Muscle layer of colon (tissue), 2 donors: ENCODE measurements around the gene RWDD4.
A peak's percentile ranks its signal among the peaks of the same experiment; 100 is the strongest.

ENCODE experiments used
- H3K27ac ChIP-seq: one replicate; pipeline ENCODE4 v1.7.0; 2013; ENCODE audit warnings: low read depth, mild to moderate bottlenecking, low read length, moderate library complexity
- H3K27me3 ChIP-seq, 2 donors: one replicate each; pipeline ENCODE4 v1.7.0; 2013; ENCODE audit warnings: low read length in 2 of 2, mild to moderate bottlenecking in 2 of 2; ENCODE audit not compliant: insufficient read depth in 2 of 2, control insufficient read depth in 1 of 2
- H3K36me3 ChIP-seq: one replicate; pipeline ENCODE4 v1.7.0; 2013; ENCODE audit warnings: mild to moderate bottlenecking, low read length; ENCODE audit not compliant: insufficient read depth
- H3K4me1 ChIP-seq: one replicate; pipeline ENCODE4 v1.7.0; 2013; ENCODE audit warnings: mild to moderate bottlenecking, low read length; ENCODE audit not compliant: insufficient read depth
- H3K4me3 ChIP-seq, 2 donors: one replicate each; pipeline ENCODE4 v1.7.0; 2013; ENCODE audit warnings: low read length in 2 of 2, low read depth in 1 of 2, mild to moderate bottlenecking in 1 of 2, moderate library complexity in 1 of 2
- H3K9ac ChIP-seq: one replicate; pipeline ENCODE4 v1.7.0; 2013; ENCODE audit warnings: low read length
- H3K9me3 ChIP-seq: one replicate; pipeline ENCODE4 v1.7.0; 2013; ENCODE audit warnings: mild to moderate bottlenecking, low read length
- donor health status: abdominal sarcoma.
- donor health status: Adenocarcinoma of cecum.

The RWDD4 gene

GRCh38 chr4:183670960-183671555 is 12.1 kb upstream of the RWDD4 start:
- H3K27me3 ChIP-seq: no peaks in the 10 kb centered on the region
- H3K27ac ChIP-seq: no peak overlapping the region
- H3K4me3 ChIP-seq: no peak overlapping the region
- no peaks in the 10 kb centered on the region for H3K4me1 ChIP-seq
- H3K36me3 ChIP-seq: peaks cover 51% of the 10 kb centered on the region
- H3K9ac ChIP-seq: no peak overlapping the region
- no peaks in the 10 kb centered on the region for H3K9me3 ChIP-seq

GRCh38 chr4:183670251-183670650 is 11.3 kb upstream of the RWDD4 start:
- Histone ChIP-seq H3K9ac (no peak overlapping the region), H3K27ac (no peak overlapping the region), H3K27me3 (no peaks in the 10 kb centered on the region), H3K4me3 (no peak overlapping the region), H3K4me1 (no peaks in the 10 kb centered on the region), H3K9me3 (no peaks in the 10 kb centered on the region), H3K36me3 (peaks cover 59% of the 10 kb centered on the region)

GRCh38 chr4:183666088-183666487 is 7.1 kb upstream of the RWDD4 start:
- Histone ChIP-seq H3K4me1 (no peaks in the 10 kb centered on the region), H3K27ac (no peak overlapping the region), H3K27me3 (no peaks in the 10 kb centered on the region), H3K36me3 (peaks cover 55% of the 10 kb centered on the region), H3K4me3 (no peak overlapping the region), H3K9ac (no peak overlapping the region), H3K9me3 (no peaks in the 10 kb centered on the region)

- Histone ChIP-seq H3K4me3 (peak overlapping the region; percentile 54 to 99), H3K36me3 (no peaks in the 10 kb centered on the region), H3K4me1 (peaks cover 24% of the 10 kb centered on the region), H3K27me3 (no peaks in the 10 kb centered on the region), H3K27ac (peak overlapping the region; percentile 86), H3K9ac (peak overlapping the region; percentile 98), H3K9me3 (no peaks in the 10 kb centered on the region)
Measured at GRCh38 chr4:183659872-183660242, 872 bp upstream of the RWDD4 start.

DNA sequence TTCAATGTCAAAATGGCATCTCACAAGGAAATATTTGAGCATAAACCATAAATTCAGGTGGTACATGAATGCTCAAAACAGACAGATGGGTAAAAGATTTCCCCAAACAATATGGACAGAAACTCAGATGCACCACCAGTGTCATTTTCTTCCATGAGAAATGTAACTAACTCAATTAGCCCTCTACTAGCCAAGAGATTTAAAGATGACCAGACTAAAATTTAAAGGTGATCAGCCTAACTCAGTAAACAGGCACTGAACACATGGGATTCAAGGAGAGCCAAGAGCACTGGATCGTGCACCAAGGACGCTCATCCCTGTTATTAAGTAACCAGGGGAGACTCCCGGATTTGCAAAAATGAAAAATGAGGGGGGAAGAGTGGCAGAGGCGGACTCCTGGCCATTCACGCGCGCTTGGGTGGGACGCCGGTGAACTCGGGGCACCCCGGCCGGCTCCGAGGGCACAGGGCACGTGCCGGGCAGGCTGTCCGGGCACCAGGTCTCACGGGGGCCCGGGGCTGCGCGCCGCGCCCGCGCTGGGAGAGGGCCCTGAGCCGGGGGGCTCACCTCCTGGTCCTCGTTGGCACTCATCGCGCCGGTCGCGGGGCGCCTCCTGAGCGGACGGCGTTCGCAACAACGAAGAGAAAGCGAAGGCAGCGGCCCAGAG is 490 bp downstream of the RWDD4 start:
- H3K9me3 ChIP-seq: no peaks in the 10 kb centered on the region
- H3K4me3 ChIP-seq: peak overlapping the region; percentile 54 to 99
- H3K4me1 ChIP-seq: peaks cover 24% of the 10 kb centered on the region
- H3K36me3 ChIP-seq: no peaks in the 10 kb centered on the region
- H3K27me3 ChIP-seq: no peaks in the 10 kb centered on the region
- peak overlapping the region; percentile 79 for H3K9ac ChIP-seq
- H3K27ac ChIP-seq: peak overlapping the region; percentile 88

- H3K9ac ChIP-seq: no peak overlapping the region
Measured at GRCh38 chr4:183657564-183657963, 1.4 kb downstream of the RWDD4 start.

DNA sequence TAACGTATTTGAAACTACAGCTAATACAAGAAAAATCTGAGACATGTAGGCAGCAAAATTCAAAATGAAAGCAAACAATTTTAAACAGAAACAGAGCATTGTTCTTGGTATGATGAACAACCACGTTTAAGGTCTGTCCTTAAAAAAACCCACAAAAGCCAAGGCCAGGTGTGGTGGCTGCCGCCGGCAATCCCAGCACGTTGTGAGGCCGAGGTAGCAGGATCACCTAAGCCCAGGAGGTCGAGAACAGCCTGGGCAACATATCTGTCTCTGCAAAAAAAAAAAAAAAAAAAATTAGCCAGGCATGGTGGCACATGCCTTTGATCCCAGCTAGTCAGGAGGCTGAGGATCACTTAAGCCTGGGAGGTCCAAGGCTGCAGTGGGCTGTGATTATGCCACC is 13.7 kb downstream of the RWDD4 start:
- no peaks in the 10 kb centered on the region for H3K9me3 ChIP-seq
- no peak overlapping the region for H3K27ac ChIP-seq
- H3K4me3 ChIP-seq: no peak overlapping the region
- no peaks in the 10 kb centered on the region for H3K4me1 ChIP-seq
- no peaks in the 10 kb centered on the region for H3K27me3 ChIP-seq
- H3K36me3 ChIP-seq: peaks cover 41% of the 10 kb centered on the region
- H3K9ac ChIP-seq: no peak overlapping the region

More at GRCh38 chr4:183657564-183657963, 1.4 kb downstream of the RWDD4 start:
- Histone ChIP-seq H3K27me3 (no peaks in the 10 kb centered on the region), H3K4me3 (peak overlapping the region in 1 of 2 donors; percentile 99), H3K36me3 (no peaks in the 10 kb centered on the region), H3K27ac (no peak overlapping the region), H3K9me3 (no peaks in the 10 kb centered on the region), H3K4me1 (peaks cover 24% of the 10 kb centered on the region)

DNA sequence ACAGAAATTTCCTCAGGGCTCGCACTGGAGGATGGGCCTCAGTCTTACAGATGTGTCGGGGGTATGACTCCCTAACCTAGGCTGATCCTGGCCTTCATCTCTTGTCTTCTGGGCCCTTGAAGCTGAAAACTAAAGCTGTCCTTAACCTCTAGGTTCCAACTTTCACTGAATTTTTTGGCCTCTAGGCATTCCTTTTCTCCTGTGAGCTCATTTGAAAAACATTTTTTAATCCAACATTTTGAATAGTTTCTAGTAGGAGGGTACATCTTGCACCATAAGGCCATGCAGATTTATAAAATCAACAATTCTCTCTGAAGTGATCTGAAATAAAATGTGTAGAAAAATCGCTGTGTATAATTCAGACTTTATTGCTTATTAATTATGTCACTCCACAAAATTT is 19.7 kb downstream of the RWDD4 start:
- H3K36me3 ChIP-seq: peaks cover 10% of the 10 kb centered on the region
- no peak overlapping the region for H3K27ac ChIP-seq
- H3K4me1 ChIP-seq: no peaks in the 10 kb centered on the region
- no peak overlapping the region for H3K4me3 ChIP-seq
- H3K27me3 ChIP-seq: no peaks in the 10 kb centered on the region
- H3K9ac ChIP-seq: no peak overlapping the region
- H3K9me3 ChIP-seq: no peaks in the 10 kb centered on the region

- peaks cover 4% of the 10 kb centered on the region for H3K36me3 ChIP-seq
- H3K27ac ChIP-seq: no peak overlapping the region
- no peak overlapping the region for H3K9ac ChIP-seq
- H3K4me3 ChIP-seq: no peak overlapping the region
- H3K9me3 ChIP-seq: no peaks in the 10 kb centered on the region
- no peaks in the 10 kb centered on the region for H3K4me1 ChIP-seq
- no peaks in the 10 kb centered on the region for H3K27me3 ChIP-seq
Measured at GRCh38 chr4:183638436-183638835, 20.5 kb downstream of the RWDD4 start.

DNA sequence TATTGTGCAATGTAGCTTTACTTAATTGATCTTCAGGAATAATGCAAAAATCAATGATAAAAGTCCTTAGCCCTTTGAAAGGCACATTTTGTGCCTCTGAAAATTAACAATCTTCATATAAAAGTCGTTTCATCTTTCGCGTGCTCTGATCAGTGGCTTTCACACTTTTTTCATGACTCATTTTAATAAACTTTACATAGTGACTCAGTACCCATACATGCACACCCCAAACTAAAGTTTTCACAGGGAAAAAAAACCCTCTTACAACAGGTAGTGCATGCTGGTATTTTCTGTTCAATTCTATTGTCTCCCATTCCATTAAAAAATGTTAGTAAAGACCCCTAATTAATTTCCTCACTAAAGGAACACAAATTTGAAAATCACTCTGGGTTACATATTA is 21.5 kb downstream of the RWDD4 start:
- Histone ChIP-seq H3K4me3 (no peak overlapping the region), H3K9me3 (no peaks in the 10 kb centered on the region), H3K9ac (no peak overlapping the region), H3K27ac (no peak overlapping the region), H3K4me1 (no peaks in the 10 kb centered on the region), H3K27me3 (no peaks in the 10 kb centered on the region), H3K36me3 (peaks cover 2% of the 10 kb centered on the region)

DNA sequence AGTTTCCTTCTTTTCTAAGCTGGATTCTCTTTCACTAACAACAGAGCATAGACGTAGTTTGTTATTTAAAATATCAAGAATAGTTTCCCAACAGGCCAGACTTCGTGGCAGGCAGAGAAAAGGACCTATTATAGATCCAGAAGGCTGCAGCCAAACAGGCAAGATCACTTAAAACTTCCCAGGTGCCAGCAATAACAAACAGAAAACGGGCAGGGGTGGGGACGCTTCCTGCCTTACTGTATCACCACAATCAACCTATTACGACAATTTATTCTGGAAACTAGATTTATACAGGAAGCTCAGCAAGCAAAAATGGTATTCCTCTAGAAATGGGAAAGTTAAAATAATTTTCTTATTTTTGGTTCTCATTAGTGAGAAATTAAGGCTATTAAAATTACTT is 22.1 kb downstream of the RWDD4 start:
- no peak overlapping the region for H3K4me3 ChIP-seq
- H3K27me3 ChIP-seq: no peaks in the 10 kb centered on the region
- H3K9me3 ChIP-seq: no peaks in the 10 kb centered on the region
- H3K36me3 ChIP-seq: no peaks in the 10 kb centered on the region
- no peaks in the 10 kb centered on the region for H3K4me1 ChIP-seq
- H3K9ac ChIP-seq: no peak overlapping the region
- H3K27ac ChIP-seq: no peak overlapping the region

GRCh38 chr4:183636503-183636902 is 22.5 kb downstream of the RWDD4 start:
- H3K27me3 ChIP-seq: no peaks in the 10 kb centered on the region
- no peak overlapping the region for H3K27ac ChIP-seq
- no peaks in the 10 kb centered on the region for H3K36me3 ChIP-seq
- H3K9ac ChIP-seq: no peak overlapping the region
- no peak overlapping the region for H3K4me3 ChIP-seq
- no peaks in the 10 kb centered on the region for H3K4me1 ChIP-seq
- no peaks in the 10 kb centered on the region for H3K9me3 ChIP-seq
